Endothelial cell of umbilical vein (primary cell): ENCODE data around the gene VPS52. TPM values are rescaled to one million over a fixed set of nuclear protein-coding genes. Genes with fewer than 3 reads are reported as not detected.
A peak's percentile ranks its signal among the peaks of the same experiment; 100 is the strongest.

Source experiments
- BruUV-seq: library from RNA; stranded (reverse); fragments of 400-500 nt; replicated peaks from 2 replicates; lab custom pipeline; 2021; lab: Mats Ljungman, UMichigan
- CTCF ChIA-PET: fragments of 300-600, 350-600 bp; sonication (Branson Sonifier 250); formaldehyde crosslinking; loops from one replicate; lab custom pipeline; 2021; ENCODE audit warnings: antibody characterized with exemption, inconsistent platforms; lab: Charles Lee
- POLR2A ChIA-PET: fragments of 300-600, 350-600 bp; sonication (Branson Sonifier 250); formaldehyde crosslinking; loops from one replicate; lab custom pipeline; 2021; ENCODE audit warnings: antibody characterized with exemption, inconsistent platforms; lab: Charles Lee
- DNase-seq: peaks from one replicate; pipeline ENCODE4 v3.0.0-alpha.2; 2011; ENCODE audit warnings: low read depth, low spot score
- FAIRE-seq: peaks from 2 replicates; lab custom pipeline; 2011; peaks lifted over from hg19 to GRCh38; lab: Jason Lieb, UNC
- H2AFZ ChIP-seq: 2 replicates; pipeline ENCODE4 v1.6.0; 2012; ENCODE audit warnings: low read depth, low read length, control low read depth, inconsistent platforms
- H3K27ac ChIP-seq: 2 replicates; pipeline ENCODE4 v1.5.1; 2011; ENCODE audit warnings: low read depth, mild to moderate bottlenecking, control low read depth, low read length, moderate library complexity; ENCODE audit not compliant: insufficient read depth
- H3K27me3 ChIP-seq, 2 experiments: 2 replicates each; pipeline versions ENCODE4 v1.6.0 to v1.6.1; 2011; ENCODE audit warnings: low read length in 2 of 2, mixed read lengths in 1 of 2; ENCODE audit not compliant: control insufficient read depth in 2 of 2, insufficient read depth in 2 of 2
- H3K36me3 ChIP-seq, 2 experiments: 2 replicates in 1 of 2; 3 replicates in 1 of 2; pipeline ENCODE4 v1.5.1; 2011; ENCODE audit warnings: low read length in 2 of 2, mild to moderate bottlenecking in 1 of 2, moderate library complexity in 1 of 2; ENCODE audit not compliant: control insufficient read depth in 2 of 2, insufficient read depth in 2 of 2; ENCODE audit errors: extremely low read depth in 1 of 2
- H3K4me1 ChIP-seq: 3 replicates; pipeline ENCODE4 v1.5.1; 2011; ENCODE audit warnings: mild to moderate bottlenecking, low read length; ENCODE audit not compliant: control insufficient read depth, insufficient read depth; ENCODE audit errors: extremely low read depth
- H3K4me2 ChIP-seq: 2 replicates; pipeline ENCODE4 v1.6.1; 2011; ENCODE audit warnings: low read length, control low read depth, mixed read lengths; ENCODE audit not compliant: insufficient read depth
- H3K4me3 ChIP-seq, 3 experiments: fragments of 200-600 bp in 1 of 3; sonication (generic), shearing (Covaris generic) in 1 of 3; replicated peaks in 1 of 3; 2 replicates each; pipeline ENCODE4 v1.5.1; 2011 to 2016; ENCODE audit warnings: control low read depth in 3 of 3, low read length in 3 of 3, mild to moderate bottlenecking in 2 of 3, inconsistent platforms in 1 of 3, low read depth in 1 of 3, moderate library complexity in 1 of 3; ENCODE audit not compliant: insufficient read depth in 1 of 3
- H3K79me2 ChIP-seq: 2 replicates; pipeline ENCODE4 v1.6.0; 2012; ENCODE audit warnings: low read length, inconsistent platforms; ENCODE audit not compliant: control insufficient read depth, insufficient read depth
- H3K9ac ChIP-seq: replicated peaks from 2 replicates; pipeline ENCODE3; 2011; ENCODE audit warnings: low read length, control low read depth; ENCODE audit not compliant: insufficient read depth; ENCODE audit errors: extremely low read depth
- H3K9me1 ChIP-seq: replicated peaks from 3 replicates; pipeline ENCODE4 v1.6.0; 2011; ENCODE audit warnings: mild to moderate bottlenecking, low read length; ENCODE audit not compliant: control insufficient read depth, insufficient read depth; ENCODE audit errors: extremely low read depth
- H3K9me3 ChIP-seq: replicated peaks from 2 replicates; pipeline ENCODE4 v1.5.1; 2012; ENCODE audit warnings: low read length, inconsistent platforms; ENCODE audit not compliant: control insufficient read depth, insufficient read depth
- H4K20me1 ChIP-seq: replicated peaks from 2 replicates; pipeline ENCODE3; 2011; ENCODE audit warnings: mild to moderate bottlenecking, low read length; ENCODE audit not compliant: control insufficient read depth, insufficient read depth; ENCODE audit errors: extremely low read depth
- EZH2 ChIP-seq: IDR thresholded peaks from 2 replicates; pipeline ENCODE4 v1.6.1; 2012; ENCODE audit warnings: borderline replicate concordance, low read depth, mild to moderate bottlenecking, moderate library complexity, low read length, inconsistent platforms; ENCODE audit not compliant: severe bottlenecking
- FOS ChIP-seq: IDR thresholded peaks from 2 replicates; pipeline ENCODE4 v1.6.1; 2011; ENCODE audit warnings: mild to moderate bottlenecking, low read length, moderate library complexity, borderline replicate concordance; ENCODE audit not compliant: insufficient read depth
- GATA2 ChIP-seq: IDR thresholded peaks from 2 replicates; pipeline ENCODE4 v1.7.0; 2011; ENCODE audit warnings: low read depth, mild to moderate bottlenecking, moderate library complexity, mixed read lengths, low read length; ENCODE audit not compliant: insufficient read length, insufficient read depth
- JUN ChIP-seq: IDR thresholded peaks from 2 replicates; pipeline ENCODE4 v1.6.1; 2011; ENCODE audit warnings: borderline replicate concordance, low read depth; ENCODE audit not compliant: insufficient read length, insufficient read depth
- MYC ChIP-seq: IDR thresholded peaks from one replicate; pipeline ENCODE4 v1.6.1; 2011; ENCODE audit warnings: mild to moderate bottlenecking, low read depth, low read length
- POLR2A ChIP-seq: IDR thresholded peaks from 2 replicates; pipeline ENCODE4 v1.6.1; 2012; ENCODE audit warnings: low read depth, mild to moderate bottlenecking, control low read depth, low read length
- POLR2AphosphoS5 ChIP-seq: IDR thresholded peaks from 2 replicates; pipeline ENCODE4 v1.6.1; 2012; ENCODE audit warnings: low read depth, mild to moderate bottlenecking, control low read depth, low read length, moderate library complexity; ENCODE audit not compliant: insufficient read depth
- dilution Hi-C: fragments of 300-500 bp; cut with MboI; formaldehyde crosslinking; loops from one replicate; pipeline ENCODE4 v1.15.0; 2019; ENCODE audit warnings: low sequenced_read_pairs; ENCODE audit not compliant: extremely low pct_ligation_motif_present
- intact Hi-C: fragments of 100-400 bp; cut with micrococcal nuclease; formaldehyde crosslinking; loops from one replicate; pipeline ENCODE4 v1.10.0; 2022
- polyA plus RNA-seq, 4 experiments: library from polyadenylated mRNA; depleted of rRNA in 3 of 4; stranded (reverse) in 3 of 4; unstranded in 1 of 4; fragments of >200 nt; gene quantifications; 2 replicates each; pipeline versions ENCODE4 v1.2.1 to v1.2.3, GENCODE V29; 2011 to 2012; ENCODE audit warnings: missing spikeins in 1 of 4
- total RNA-seq: library from RNA; stranded (reverse); gene quantifications from 2 replicates; pipeline ENCODE4 v1.2.3, GENCODE V29; 2021
- TF ChIP-seq, protein P1 (sequence below), 2 donors: IDR thresholded peaks; 1 replicate in 1 of 2; 2 replicates in 1 of 2; pipeline ENCODE4 v1.5.1; 2011; ENCODE audit warnings: low read length in 2 of 2, mild to moderate bottlenecking in 2 of 2, moderate library complexity in 2 of 2, control low read depth in 1 of 2, inconsistent platforms in 1 of 2, low read depth in 1 of 2; ENCODE audit not compliant: insufficient read depth in 1 of 2; ENCODE audit errors: extremely low read depth in 1 of 2
- TF ChIP-seq, protein P2 (sequence below): IDR thresholded peaks from 2 replicates; pipeline ENCODE4 v1.6.1; 2011; ENCODE audit not compliant: insufficient read depth, insufficient read length

Gene VPS52
- total and polyA plus RNA-seq, 2 donors (not counting 3 experiments of a cell fraction or from before 2014, with no cell fraction given), result 49.2 to 112 TPM

DNA sequence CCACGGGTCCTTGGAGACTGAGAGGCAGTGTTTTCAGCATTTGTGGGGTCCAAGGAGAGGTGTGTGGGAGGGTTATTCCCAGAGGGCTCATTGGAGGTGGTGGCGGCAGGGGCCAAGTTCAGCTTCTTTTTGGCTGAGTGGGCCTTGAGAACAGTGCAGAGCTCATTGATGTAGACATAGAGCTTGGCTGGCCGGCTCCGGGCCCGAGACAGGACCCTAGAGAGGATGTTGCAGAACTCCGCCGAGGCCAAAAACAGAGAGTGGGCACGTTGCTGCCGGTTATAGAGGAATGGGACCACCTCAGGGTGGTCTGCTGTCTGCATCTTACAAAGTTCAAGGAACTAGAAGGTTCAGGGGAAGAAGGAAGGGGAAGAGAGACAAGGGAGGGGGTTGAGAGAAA, 49.6 kb upstream of the VPS52 start:
- intact Hi-C loops, result no loop called here

More for the DNA sequence above, 49.6 kb upstream of the VPS52 start:
- peaks cover 37% of the 10 kb centered on the region for H3K79me2 ChIP-seq
- ChIA-PET POLR2A (no interaction called here), CTCF (no interaction called here)
- H3K4me1 ChIP-seq, result peaks cover 53% of the 10 kb centered on the region
- no peak overlapping the region for H2AFZ ChIP-seq
- H3K4me3 ChIP-seq, result no peak overlapping the region
- H3K9me3 ChIP-seq, result no peaks in the 10 kb centered on the region
- TSS peak; percentile 16 for BruUV-seq
- DNase-seq (no peak), FAIRE-seq (no peak)
- dilution Hi-C loops, result no loop called here
- TF ChIP-seq MYC (no peak), POLR2A (no peak), GATA2 (no peak), EZH2 (no peak), POLR2AphosphoS5 (no peak), FOS (no peak), JUN (no peak)
- TF ChIP-seq, protein P1, sequence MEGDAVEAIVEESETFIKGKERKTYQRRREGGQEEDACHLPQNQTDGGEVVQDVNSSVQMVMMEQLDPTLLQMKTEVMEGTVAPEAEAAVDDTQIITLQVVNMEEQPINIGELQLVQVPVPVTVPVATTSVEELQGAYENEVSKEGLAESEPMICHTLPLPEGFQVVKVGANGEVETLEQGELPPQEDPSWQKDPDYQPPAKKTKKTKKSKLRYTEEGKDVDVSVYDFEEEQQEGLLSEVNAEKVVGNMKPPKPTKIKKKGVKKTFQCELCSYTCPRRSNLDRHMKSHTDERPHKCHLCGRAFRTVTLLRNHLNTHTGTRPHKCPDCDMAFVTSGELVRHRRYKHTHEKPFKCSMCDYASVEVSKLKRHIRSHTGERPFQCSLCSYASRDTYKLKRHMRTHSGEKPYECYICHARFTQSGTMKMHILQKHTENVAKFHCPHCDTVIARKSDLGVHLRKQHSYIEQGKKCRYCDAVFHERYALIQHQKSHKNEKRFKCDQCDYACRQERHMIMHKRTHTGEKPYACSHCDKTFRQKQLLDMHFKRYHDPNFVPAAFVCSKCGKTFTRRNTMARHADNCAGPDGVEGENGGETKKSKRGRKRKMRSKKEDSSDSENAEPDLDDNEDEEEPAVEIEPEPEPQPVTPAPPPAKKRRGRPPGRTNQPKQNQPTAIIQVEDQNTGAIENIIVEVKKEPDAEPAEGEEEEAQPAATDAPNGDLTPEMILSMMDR (IDR thresholded peaks at IDR 0.05; ENCODE audit: extremely low read depth in 1 of 2, insufficient read depth in 1 of 2, low read depth in 1 of 2, low read length in 2 of 2), result no peak
- TF ChIP-seq, protein P2, sequence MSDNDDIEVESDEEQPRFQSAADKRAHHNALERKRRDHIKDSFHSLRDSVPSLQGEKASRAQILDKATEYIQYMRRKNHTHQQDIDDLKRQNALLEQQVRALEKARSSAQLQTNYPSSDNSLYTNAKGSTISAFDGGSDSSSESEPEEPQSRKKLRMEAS, result no peak
- peaks cover 5 to 22% of the 10 kb centered on the region in 2 experiments for H3K36me3 ChIP-seq
- no peaks in the 10 kb centered on the region for H3K9me1 ChIP-seq
- peak overlapping the region; percentile 76 for H3K27ac ChIP-seq
- no peaks in the 10 kb centered on the region for H3K27me3 ChIP-seq
- no peaks in the 10 kb centered on the region for H4K20me1 ChIP-seq
- H3K4me2 ChIP-seq, result peak overlapping the region; percentile 54
- no peak overlapping the region for H3K9ac ChIP-seq
